ENCODE results near the gene GOLGA6L10.
"Not testable (repeated sequence)": the region's sequence is repeated elsewhere in the genome, so short reads cannot be mapped to it uniquely, and the experiment has no call there.

GOLGA6L10 gene, protein sequence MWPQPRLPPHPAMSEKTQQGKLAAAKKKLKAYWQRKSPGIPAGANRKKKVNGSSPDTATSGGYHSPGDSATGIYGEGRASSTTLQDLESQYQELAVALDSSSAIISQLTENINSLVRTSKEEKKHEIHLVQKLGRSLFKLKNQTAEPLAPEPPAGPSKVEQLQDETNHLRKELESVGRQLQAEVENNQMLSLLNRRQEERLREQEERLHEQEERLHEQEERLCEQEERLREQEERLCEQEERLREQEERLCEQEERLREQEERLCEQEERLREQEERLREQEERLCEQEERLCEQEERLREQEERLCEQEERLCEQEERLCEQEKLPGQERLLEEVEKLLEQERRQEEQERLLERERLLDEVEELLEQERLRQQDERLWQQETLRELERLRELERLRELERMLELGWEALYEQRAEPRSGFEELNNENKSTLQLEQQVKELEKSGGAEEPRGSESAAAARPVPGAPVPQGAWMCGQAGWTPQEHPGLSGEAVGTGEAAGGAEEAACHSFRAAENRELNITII

GRCh38 chr15:82349375-82349774 lies at the start of gene GOLGA6L10:
TSS of gene GOLGA6L10 (minus strand) at chr15:82349475. CDS start at chr15:82349375, 100 bp downstream.
- DNase-seq: not testable (repeated sequence)

DNA sequence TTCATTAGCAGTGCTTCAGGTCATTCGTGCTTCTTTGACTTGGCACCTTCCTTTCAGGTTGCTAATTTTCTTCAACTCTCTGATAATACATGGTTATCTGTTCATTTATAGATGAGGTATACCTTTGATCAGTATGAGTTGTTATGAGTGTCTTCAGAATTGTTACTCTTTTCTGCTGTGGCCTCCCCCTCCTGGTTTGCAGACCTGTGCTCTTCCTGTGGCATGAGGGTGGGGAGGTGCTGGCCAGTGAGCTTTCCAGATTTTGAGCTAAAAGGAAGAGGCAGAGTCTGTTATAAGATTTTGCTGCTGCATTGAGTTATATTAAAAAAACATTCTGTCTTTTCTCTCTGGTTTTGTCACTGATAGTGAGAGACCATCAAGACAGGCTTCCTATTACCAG lies 49.5 kb upstream of the GOLGA6L10 start:
- no peak for DNase-seq

GRCh38 chr15:82397817-82398216 lies 48.5 kb upstream of the GOLGA6L10 start:
- no peak for DNase-seq

GRCh38 chr15:82395788-82396187 lies 46.5 kb upstream of the GOLGA6L10 start:
- not testable (repeated sequence) for DNase-seq

GRCh38 chr15:82393671-82394070 lies 44.4 kb upstream of the GOLGA6L10 start:
- no peak for DNase-seq

DNA sequence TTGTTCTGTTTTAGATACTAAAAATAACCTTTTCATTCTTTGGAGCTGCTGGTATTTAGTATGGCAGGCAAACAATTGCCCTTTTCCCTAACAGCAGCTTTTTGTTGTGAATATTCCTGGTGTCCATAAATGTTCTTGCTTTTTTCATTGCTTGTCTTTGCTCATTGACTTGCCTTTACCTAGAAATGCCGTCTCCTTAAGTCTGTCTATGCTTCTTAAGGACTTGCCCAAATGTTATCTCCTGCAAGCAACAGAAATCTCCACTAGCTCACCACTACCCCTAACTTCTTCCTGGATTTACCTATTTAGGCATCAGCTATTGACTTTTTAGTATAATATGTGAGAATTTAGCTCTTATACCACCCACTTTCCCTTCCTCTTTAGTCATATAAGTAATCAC lies 42.8 kb upstream of the GOLGA6L10 start:
- DNase-seq: not testable (repeated sequence)

GRCh38 chr15:82390152-82390551 lies 40.9 kb upstream of the GOLGA6L10 start:
- not testable (repeated sequence) for DNase-seq

GRCh38 chr15:82387209-82387608 lies 37.9 kb upstream of the GOLGA6L10 start:
- DNase-seq: not testable (repeated sequence)

GRCh38 chr15:82381330-82381955 lies 32.2 kb upstream of the GOLGA6L10 start:
- DNase-seq: not testable (repeated sequence)

- DNase-seq: not testable (repeated sequence)
These were observed 30.3 kb upstream of the GOLGA6L10 start for GRCh38 chr15:82379552-82379951.

DNA sequence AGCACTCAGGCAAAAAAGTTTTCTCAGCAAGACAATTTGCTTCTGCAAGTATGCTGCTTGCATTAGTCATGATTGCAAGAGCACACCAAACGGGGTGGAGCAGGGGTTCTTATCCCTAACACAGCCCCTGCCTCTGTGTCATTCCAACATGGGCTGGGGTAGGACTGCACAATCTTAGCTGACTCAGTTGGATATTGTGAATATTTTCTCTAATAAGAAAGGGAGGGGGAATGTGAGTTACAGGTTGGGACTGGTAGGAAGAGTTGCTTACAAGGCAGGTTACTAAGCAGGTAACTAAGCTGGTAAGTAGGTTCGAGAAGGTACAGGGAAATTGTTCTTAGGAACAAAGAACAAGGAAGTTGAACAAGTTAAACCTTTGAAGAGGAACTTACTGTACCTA lies 24.4 kb upstream of the GOLGA6L10 start:
- not testable (repeated sequence) for DNase-seq

DNA sequence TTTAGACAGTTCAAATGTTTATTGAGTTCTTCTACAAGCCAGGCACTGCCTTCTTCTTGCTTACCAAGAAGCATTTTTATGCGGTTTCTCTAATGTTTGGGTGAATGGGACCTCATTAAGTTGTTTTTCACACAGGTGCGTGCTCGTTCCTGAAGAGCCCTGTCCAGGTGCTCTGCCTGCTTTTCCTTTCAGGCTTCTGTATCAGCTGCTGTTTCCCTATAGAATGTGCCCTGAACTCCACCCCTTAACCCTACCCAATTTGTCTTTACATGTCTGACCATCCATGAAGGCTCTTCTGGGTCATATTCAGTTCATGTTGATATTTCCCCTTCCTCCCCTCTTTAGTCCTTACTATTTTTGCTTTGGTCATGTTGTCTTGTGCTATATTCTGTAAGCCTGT lies 22.4 kb upstream of the GOLGA6L10 start:
- DNase-seq: no peak

DNA sequence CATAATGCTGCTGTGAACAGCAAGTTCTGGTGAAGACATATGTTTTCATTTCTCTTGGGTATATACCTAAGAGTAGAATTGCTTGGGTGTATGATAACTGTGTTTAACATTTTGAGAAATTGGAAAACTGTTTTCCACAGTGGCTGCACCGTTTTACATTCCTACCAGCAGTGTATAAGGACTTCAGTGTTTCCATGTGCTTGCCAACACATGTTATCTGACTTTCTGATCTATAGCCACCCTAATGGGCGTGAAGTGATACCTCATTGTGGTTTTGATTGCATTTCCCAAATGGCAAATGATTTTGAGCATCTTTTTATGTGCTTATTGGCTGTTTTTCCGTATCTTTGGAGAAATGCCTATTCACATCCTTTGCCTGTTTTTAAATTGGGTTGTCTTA lies 18.5 kb upstream of the GOLGA6L10 start:
- DNase-seq: not testable (repeated sequence)

DNA sequence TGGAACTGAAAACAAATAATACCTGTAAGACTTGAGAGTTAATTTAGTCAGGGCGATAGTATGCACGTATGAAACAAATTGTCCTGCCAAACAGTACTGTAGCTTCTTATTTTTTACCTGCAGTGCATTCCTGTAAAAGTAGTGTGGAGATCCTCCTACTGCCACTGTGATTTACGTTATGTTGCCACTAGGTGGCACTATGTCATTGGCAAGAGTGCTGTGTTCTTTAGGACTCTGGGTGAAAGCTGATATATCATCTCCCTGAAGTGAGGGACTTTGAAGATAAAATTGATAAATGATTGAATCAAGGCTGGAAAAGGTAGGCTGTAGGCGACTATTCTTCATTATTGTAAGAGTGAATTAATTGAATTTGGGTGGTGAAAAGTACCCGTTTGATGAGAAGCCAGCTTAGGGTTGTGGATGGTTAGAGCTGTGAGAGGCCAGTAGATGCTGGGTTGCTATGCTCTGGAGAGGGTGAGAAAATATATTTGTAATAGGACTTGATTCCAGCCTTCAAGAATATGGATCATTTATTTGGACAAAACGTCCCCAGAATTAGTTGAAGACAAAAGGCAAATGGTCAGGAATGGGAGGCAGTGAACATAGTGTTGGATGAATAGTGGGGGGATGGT lies 16.5 kb upstream of the GOLGA6L10 start:
- DNase-seq: not testable (repeated sequence)

DNA sequence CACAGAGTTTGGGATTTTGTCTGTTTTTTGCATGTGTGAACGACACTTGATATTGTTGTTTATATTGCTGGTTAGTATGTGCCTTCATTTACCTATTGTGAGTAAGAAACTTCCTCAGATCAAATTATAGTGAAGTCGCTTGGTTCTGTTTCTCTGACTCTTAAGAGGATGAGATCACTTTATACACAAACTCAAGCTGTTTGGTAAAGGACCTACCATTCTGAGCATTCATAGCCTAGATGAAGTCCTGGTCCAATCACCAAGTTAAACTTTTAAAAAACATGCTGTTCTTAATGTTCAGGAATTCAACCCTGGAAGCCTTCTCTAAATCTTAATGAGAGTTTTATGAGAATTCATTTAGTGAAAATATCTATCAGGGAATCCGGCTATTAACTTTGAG lies 15.3 kb upstream of the GOLGA6L10 start:
- DNase-seq: not testable (repeated sequence)

- not testable (repeated sequence) for DNase-seq
These were observed 13.5 kb upstream of the GOLGA6L10 start for GRCh38 chr15:82362790-82363189.

GRCh38 chr15:82360618-82361017 lies 11.3 kb upstream of the GOLGA6L10 start:
- not testable (repeated sequence) for DNase-seq

DNA sequence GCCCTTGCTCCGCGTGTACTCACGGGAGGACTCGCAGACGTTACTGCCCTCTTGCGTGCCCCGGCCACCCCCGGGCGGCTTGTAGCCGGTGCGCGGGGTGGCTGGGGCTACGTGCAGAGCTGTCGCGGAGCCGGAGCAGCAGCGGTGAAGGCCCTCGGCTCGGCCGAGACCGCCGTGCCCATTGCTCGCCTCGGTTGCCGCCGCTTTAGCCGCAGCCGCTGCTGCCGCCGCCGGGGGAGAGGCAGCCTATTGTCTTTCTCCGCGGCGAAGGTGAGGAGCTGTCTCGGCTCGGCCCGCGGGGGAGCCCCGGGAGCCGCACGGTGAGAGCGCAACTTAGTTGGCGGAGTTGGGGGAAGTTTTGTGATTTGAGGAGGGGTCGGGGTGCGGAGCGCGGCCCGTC lies 5.8 kb upstream of the GOLGA6L10 start:
- not testable (repeated sequence) for DNase-seq

DNA sequence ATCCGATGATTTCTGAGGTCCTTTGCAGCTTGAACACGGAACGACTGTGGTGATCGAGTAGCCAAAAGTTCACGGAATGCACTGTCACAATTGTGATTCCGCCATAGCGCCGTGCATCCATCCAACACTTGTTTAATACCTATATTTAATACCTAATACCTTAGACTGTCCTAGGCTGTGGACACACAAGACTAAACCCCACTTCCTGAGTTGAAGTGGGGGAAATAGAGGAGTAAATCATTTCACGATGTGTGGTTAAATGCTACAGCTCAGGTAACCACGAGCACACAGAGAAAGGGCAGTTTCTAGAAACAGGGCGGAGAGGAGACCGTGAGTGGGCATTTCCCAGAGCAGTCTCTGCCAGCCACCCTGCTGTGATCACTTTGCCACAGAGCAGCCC lies 5.3 kb upstream of the GOLGA6L10 start:
- DNase-seq: not testable (repeated sequence)

GRCh38 chr15:82347645-82348044 lies 1.6 kb downstream of the GOLGA6L10 start:
- DNase-seq: not testable (repeated sequence)

DNA sequence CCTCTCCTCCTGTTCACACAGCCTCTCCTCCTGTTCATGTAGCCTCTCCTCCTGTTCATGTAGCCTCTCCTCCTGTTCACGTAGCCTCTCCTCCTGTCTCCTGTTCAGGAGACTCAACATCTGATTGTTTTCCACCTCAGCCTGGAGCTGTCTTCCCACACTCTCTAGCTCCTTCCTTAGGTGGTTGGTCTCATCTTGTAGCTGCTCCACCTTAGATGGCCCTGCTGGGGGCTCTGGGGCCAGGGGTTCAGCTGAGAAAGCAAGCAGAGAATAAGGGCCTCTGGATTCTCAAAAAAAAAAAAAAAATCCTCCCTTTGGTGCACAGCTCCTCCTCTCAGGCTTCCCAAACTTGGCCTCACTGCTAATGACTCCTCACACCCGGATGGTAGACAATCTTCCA lies 4.1 kb downstream of the GOLGA6L10 start:
- not testable (repeated sequence) for DNase-seq

- DNase-seq: not testable (repeated sequence)
These were observed 4.9 kb downstream of the GOLGA6L10 start for GRCh38 chr15:82344421-82344820.

DNA sequence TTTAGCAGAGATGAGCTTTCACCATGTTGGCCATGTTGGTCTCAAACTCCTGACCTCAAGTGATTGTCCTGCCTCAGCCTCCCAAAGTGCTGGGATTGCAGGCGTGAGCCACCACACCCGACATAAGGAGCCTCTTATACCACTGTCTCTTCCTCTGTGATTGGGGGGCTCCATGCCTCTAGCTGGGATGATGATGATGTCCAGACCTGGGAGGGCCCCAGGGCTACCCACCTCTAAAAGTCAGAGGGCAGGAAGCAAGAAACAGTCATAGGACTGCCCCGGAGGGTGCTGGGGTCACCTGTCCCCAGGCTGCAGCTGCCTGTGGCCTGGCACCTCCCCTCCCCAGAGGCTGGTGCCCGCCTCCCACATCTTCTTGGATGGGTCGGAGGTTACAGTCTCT lies 5.4 kb downstream of the GOLGA6L10 start:
- not testable (repeated sequence) for DNase-seq

Measured in NCI-H1092 treated with DMSO at 0.1 percent for 48 hours (cell line).